SKM-1 (cell line): Measurements from ENCODE around the gene LACRT.

Experiments used
- DNase-seq: peaks from one replicate; lab custom pipeline; 2025; ENCODE audit not compliant: unreplicated experiment; lab: John Stamatoyannopoulos, UW

The LACRT gene

DNA sequence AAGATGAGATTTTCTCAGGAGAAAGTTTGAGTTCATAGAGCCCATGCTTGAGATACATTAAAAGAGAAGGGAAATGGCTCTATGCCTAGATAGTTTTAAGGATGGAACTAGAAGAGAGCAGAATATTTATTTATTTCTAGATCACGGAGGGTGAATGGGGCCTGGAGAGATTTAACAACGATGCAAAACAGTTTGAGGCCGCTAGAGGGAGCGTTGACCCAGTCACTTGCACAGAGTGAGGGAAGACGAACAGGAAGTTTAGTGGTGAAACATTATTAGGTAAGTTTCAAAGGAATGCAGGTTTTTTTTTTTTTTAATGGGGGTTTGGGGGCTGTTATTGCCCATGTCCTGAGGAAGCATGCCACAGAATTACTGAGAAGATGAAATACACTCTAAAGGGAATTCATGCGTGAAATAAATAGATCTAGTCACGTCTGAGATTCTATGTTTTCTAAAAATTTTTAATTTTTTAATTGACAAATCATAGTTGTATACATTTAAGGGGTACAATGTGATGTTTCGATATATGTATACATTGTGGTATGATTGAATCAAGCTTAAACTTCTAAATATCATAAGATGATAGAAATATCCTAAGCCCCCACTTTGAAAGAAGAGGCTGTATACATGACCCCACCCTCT, 31.4 kb downstream of the LACRT start:
- peak; percentile 46 for DNase-seq

DNA sequence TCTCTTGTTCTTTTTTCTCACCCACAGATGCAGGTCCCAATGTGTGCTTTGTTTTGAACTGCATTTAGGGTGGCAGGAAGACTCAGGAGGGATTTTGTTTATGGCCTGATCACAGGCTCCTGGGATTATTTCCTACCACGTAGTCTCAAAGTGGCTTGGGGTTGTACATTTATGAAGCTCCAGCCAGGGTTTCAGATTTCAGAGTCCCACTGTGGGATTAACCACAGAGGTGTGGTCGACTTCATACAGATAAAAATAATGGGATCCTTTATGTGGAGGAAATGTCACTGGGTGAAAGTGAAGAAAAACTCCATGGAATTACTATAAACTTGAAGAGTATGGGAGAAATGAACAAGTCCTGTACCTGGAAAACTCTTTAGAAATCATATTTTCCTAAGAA, 32.0 kb downstream of the LACRT start:
- no peak for DNase-seq

GRCh38 chr12:54601841-54602240, 32.9 kb downstream of the LACRT start:
- no peak for DNase-seq

DNA sequence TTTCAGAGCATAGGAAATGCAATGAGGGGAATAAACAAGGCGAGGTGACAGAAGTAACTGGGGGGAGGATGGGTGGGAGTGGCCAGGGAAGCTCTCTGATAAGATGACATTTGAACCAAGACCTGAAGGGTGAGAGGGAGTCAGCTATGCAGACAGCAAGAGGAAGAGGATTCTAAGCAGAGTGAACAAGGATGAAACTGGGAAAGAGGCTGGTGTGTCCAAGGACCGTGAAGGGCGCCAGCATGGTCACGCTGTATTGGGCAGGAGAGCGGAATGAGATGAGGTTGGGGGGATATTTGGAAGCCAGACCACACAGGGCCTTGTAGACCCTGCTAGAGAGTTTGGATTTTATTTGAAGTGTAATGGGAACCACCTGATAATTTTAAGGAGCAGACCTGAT, 35.7 kb downstream of the LACRT start:
- DNase-seq, result no peak

DNA sequence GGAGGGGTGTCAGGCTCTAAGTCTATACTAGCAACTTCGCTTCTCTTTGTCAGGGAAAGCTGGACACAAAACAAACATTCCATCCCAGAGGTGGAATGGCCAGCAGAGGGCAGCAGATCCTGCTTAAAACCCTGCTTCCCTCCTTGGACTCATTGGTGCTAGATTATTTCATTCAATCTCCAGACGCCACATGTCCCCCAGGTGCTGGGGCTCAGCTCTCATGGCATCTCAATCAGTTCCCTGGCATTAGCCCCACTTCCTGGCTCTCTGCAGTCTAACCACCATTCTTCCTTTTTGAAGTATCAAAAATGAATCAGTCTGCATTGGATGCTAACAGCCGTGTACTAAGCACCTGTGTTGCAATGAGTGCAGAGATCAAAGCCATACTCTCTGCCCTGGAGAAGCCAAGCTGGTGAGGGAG, 38.2 kb downstream of the LACRT start:
- DNase-seq, result no peak

GRCh38 chr12:54595471-54595870, 39.2 kb downstream of the LACRT start:
- no peak for DNase-seq

- no peak for DNase-seq
Measured at GRCh38 chr12:54593725-54594124, 41.0 kb downstream of the LACRT start.

DNA sequence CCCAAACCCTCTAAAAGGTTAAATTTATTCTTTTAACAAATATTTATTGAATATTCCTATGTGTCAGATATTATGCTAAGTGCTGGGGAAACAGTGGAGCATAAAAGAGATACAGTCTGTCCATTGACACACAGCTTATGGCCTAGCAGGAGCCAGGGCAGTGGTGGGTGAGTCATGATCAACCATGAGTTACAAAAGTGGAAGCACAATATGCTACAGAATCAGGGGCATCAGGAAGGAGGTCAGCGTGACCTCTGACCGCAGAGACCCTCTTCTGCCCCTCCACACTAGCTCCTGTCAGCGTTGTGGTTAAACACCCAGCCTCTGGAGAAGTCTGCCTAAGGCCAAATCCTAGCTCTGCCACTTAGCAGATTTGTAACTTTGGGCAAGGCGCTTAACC, 41.6 kb downstream of the LACRT start:
- no peak for DNase-seq

DNA sequence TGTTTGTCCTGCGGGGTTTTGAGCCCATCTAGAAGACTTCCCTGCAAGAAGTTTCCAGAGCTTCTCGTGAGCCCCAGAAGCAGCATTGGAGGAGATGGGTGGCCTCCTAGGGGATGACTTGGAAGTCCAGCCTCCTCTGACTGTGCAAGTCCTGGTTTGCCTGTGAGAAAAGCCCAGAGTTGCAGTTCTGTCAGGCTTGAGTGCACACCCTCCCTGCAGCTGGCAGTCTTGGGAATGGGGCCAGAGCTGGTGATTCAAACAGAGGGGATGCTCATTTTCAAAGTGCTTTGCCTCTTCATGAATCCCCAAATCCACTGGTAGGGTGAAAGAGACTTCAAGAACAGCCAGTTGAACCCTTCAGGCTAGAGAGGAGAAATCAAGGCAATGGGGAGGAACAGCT, 42.4 kb downstream of the LACRT start:
- DNase-seq, result no peak

DNA sequence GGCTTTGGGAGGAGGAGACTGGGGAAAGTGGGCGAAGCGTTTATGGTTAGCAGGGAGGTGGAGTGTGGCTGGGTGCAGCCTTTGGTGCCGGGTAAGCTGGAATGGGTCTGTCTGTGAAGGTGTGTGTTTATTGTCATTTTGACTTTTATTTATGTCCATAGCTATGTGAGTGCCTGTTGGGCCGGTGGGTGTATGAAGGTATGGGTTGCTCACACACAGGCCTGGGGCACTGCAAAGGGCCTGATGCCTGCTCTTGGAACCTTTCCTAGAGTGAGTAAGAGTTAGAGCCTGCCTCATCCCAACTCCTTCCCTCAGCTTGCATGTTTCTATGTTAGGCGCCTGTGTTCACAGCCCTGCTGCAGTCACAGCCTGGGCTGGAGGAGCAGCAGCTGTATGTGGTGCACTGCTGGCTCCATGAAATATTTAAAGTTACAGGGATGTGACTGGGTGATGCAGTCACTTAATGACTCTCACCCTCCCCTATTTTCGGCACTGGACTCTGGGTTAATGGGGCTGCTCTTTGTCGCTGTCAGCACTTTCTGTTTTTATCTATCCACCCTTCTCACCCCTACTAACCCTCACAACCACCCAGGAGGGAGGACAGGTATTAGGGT, 43.6 kb downstream of the LACRT start:
- no peak for DNase-seq

DNA sequence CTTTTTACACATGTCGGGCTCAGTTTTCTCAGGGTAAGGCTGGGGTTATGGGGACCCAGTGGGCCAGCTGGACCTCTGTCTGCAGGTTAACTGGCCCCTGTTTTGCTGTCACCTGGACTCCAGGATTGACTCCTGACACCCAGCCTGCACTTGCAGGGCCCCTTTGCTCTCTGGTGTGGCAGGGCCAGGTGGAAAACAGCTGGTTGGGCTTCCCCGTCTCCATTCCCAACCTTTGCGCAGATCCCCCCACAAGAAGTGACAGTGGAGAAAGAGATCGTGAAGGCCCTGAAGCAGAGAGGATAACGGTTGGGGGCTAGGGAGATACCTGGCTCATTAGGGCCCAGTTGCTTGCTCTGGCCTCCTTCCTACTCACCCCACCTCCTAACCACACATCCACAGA, 44.7 kb downstream of the LACRT start:
- no peak for DNase-seq

DNA sequence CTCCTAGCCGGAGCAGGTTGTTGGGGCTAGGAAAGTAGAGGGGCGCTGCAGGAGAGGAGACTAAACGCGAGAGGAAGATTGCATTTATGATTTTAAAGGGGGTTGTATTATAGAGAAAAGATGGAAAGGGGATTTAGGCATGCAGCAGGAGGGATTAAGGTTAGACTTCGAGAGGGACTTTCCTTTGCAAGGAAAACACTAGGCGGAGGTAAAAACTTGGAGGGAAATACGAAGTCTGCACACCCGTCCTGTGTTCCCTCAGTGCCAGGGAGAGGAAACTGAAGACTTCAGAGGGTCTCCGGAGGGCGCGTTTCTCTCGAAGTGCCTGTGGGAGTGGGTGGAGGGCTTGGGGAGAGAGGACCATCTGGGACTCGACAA, 45.8 kb downstream of the LACRT start:
- DNase-seq, result no peak

DNA sequence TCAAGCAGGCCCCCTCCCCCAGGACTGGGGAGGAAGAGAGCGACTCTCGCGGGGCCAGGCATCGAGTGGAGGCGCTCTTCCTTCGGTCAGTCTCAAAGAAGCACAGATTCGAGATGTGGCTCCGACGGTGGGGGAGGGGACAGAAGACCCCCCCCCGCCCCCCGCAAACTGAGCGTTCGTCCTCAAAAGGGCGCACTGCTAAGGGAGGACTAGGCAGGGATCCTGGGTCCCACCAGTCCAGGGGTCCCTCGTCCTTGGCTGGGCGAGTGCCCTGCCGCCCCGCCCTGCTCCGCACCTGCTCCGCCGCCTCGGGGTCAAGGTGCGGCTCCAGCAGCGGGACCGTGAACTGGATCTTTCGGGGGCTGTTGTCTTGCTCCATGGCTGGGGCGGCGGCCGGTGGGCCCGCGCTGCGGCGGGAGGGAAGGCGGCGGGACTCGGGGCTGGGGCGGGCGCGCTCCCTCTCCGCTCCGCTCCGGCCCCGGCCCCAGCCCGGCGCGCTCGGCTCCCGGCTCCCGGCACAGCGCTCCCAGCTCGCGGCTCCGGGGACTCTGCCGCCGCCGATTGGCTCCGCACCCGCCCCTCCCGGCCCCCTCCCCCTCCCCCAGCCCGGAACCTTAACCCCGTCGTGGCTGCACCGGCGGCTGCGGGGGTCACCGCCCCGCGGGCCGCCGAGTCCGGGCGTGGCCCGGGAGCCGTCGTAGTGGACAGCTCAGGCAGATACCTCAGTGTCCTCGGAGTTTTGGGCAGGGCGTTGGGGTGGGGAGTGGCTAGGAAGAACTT, 46.4 kb downstream of the LACRT start, which contains the start of gene PPP1R1A:
Gene PPP1R1A, minus strand, starts transcription at position 550 of the 780 bp plus-strand sequence. Its CDS starts 171 bp downstream, at position 379.
- DNase-seq, result no peak

DNA sequence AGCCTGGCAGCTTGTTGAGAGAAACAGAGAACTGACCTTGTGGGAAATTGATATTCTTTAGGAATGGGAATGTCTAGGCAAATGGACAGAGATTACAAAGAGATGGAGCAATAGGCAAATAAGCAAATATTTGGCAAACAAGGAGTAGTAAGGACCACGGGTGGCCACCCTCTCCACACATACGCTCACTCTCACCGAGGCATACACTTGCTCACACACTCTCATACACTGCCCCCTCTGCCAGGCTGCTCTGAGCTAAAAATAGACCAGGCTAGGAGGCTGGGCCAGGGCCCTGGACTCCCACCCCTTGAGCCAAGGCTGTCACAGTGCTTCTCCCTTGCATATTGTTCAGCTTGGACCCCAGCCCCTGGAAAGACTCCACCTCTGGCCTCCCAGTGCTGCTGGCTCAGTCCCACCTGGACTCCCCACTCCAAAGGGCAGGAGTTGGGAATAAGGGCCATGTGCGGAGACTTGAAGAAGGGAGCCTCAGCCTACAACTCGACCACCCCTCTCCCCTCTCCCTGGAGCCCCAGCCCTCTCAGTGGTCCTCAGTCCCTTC, 47.3 kb downstream of the LACRT start:
- DNase-seq, result no peak

DNA sequence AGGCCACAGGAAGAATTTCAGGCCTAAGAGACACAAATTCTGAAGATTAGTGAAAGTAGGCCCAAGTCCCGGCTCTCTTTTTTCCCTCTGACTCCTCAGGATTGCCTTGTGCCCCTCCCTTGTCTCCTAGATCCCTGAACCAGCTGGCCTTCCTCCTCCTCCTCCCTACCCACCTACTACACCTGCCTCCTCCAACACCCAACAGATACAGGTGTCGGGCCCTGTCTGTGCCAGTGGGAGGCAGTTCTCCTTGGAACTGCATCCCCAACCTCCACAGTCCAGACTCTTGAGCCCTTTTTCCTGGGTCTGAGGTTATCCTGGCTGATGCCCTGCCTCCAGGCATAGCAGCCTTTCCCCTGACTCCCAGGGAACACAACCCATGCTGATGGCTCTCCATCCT, 48.1 kb downstream of the LACRT start:
- no peak for DNase-seq

DNA sequence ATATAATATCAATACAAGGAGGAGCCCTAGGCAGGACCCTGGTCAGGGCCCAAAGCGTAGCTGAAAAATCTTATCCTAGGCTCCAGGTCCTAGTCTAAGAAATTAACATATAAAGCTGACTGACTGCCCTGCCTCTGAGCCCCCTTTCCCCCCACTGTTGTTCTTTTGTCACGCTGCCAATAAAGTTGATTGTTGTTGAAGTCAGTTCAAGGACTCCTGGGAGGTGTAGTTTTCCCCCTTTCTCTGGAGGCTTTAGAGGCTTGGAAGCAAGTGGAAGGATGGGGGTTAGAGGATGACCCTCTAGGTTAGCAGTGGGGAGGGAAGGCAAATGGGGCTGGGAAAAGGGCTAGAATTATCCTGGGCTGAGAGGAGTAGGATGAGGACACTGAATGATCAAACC, 49.5 kb downstream of the LACRT start:
- no peak for DNase-seq

- no peak for DNase-seq
Measured at GRCh38 chr12:54584128-54584527, 50.6 kb downstream of the LACRT start.

DNA sequence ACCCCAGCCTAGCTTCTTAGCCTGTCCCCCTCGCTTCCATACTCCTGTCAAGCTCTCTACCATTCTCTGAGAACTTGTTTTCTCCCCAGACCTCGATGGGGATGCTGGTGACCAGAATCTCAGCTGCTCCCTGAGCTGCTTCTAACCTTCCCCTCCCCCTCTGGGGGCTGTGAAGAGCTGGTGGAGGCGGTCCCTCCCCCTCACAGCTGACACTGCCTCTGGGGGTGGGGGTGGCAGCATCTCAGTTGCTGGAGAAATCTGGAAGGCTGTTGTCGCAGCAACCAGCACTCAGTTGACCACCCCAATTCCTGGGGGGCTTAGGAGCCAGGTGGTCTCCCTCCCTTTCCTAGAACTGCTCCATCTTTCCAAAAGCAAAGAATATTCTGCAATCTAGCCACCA, 51.0 kb downstream of the LACRT start:
- no peak for DNase-seq

DNA sequence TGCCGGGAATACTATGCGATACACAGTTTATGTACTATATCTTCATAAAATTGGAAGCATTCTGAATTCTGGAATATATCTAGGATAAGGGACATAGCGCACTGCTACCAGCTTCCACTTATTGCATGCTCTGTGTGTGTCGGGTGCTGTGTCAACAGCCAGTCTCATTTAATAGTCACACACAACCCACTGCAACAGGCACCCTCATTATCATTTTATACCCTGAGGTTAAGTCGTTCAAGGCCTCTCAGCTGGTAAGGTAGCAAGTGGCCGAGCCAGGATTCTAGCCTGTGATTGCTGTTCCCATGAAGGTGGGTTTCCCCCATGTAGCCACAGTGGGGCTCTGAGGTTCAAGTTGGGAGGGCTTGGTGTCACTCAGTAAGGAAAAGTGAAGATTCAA, 53.3 kb downstream of the LACRT start:
- DNase-seq, result no peak
